GM12874 (cell line): ENCODE measurements around the gene ZFHX3.

ENCODE experiments used
- CTCF ChIP-seq: IDR thresholded peaks from 2 replicates; pipeline ENCODE4 v1.5.1; 2011; ENCODE audit warnings: low read depth, mild to moderate bottlenecking, control low read depth, low read length, moderate library complexity; ENCODE audit not compliant: insufficient read depth

The ZFHX3 gene

GRCh38 chr16:72923757-72924156 lies 124.2 kb downstream of the ZFHX3 start:
- TF ChIP-seq CTCF: no peak

- no peak for TF ChIP-seq CTCF
Measured at GRCh38 chr16:72922714-72923113, 125.2 kb downstream of the ZFHX3 start.

- no peak for TF ChIP-seq CTCF
Measured at GRCh38 chr16:72921620-72922019, 126.3 kb downstream of the ZFHX3 start.

GRCh38 chr16:72921106-72921505 lies 126.8 kb downstream of the ZFHX3 start:
- TF ChIP-seq CTCF: no peak

- TF ChIP-seq CTCF: no peak
Measured at GRCh38 chr16:72917051-72917450, 130.9 kb downstream of the ZFHX3 start.

GRCh38 chr16:72915331-72915730 lies 132.6 kb downstream of the ZFHX3 start:
- TF ChIP-seq CTCF: no peak

- TF ChIP-seq CTCF: no peak
Measured at GRCh38 chr16:72913551-72913950, 134.4 kb downstream of the ZFHX3 start.

- no peak for TF ChIP-seq CTCF
Measured at GRCh38 chr16:72911971-72912370, 136.0 kb downstream of the ZFHX3 start.
